HEK293 (cell line): ENCODE results near the gene C1orf35.

Experiments used
- MYNN ChIP-seq: fragments of 450-650 bp; formaldehyde crosslinking; IDR thresholded peaks from 2 replicates; pipeline ENCODE4 v1.5.1; 2016; ENCODE audit warnings: missing biosample characterization, missing genetic modification characterization, borderline replicate concordance
- ZBTB17 ChIP-seq: fragments of 450-650 bp; formaldehyde crosslinking; IDR thresholded peaks from 2 replicates; pipeline ENCODE4 v1.5.1; 2016; ENCODE audit warnings: missing biosample characterization, missing genetic modification characterization
- ZBTB8A ChIP-seq: fragments of 450-650 bp; formaldehyde crosslinking; IDR thresholded peaks from 2 replicates; pipeline ENCODE4 v1.5.1; 2016; ENCODE audit warnings: missing biosample characterization, missing genetic modification characterization
- ZNF121 ChIP-seq: fragments of 450-650 bp; formaldehyde crosslinking; IDR thresholded peaks from 2 replicates; pipeline ENCODE4 v1.5.1; 2016; ENCODE audit warnings: missing biosample characterization, missing genetic modification characterization
- ZNF221 ChIP-seq: fragments of 450-650 bp; formaldehyde crosslinking; IDR thresholded peaks from 2 replicates; pipeline ENCODE4 v1.5.1; 2017; ENCODE audit warnings: missing biosample characterization, missing genetic modification characterization, borderline replicate concordance
- ZNF391 ChIP-seq: fragments of 450-650 bp; formaldehyde crosslinking; IDR thresholded peaks from 2 replicates; pipeline ENCODE4 v1.5.1; 2016; ENCODE audit warnings: low read depth, missing biosample characterization, missing genetic modification characterization, borderline replicate concordance
- ZNF585B ChIP-seq: fragments of 450-650 bp; formaldehyde crosslinking; IDR thresholded peaks from 2 replicates; pipeline ENCODE4 v1.5.1; 2016; ENCODE audit warnings: missing biosample characterization, missing genetic modification characterization
- ZNF830 ChIP-seq: fragments of 450-650 bp; IDR thresholded peaks from 2 replicates; pipeline ENCODE4 v1.5.0; 2018; ENCODE audit warnings: missing biosample characterization, missing genetic modification characterization, low read depth, mild to moderate bottlenecking, moderate library complexity
- TF ChIP-seq, protein P1 (sequence below): fragments of 450-650 bp; formaldehyde crosslinking; IDR thresholded peaks from 2 replicates; pipeline ENCODE4 v1.5.1; 2016; ENCODE audit warnings: missing biosample characterization, missing genetic modification characterization
- TF ChIP-seq, protein P2 (sequence below): fragments of 450-650 bp; formaldehyde crosslinking; IDR thresholded peaks from 2 replicates; pipeline ENCODE4 v1.5.1; 2016; ENCODE audit warnings: missing biosample characterization, missing genetic modification characterization

DNA sequence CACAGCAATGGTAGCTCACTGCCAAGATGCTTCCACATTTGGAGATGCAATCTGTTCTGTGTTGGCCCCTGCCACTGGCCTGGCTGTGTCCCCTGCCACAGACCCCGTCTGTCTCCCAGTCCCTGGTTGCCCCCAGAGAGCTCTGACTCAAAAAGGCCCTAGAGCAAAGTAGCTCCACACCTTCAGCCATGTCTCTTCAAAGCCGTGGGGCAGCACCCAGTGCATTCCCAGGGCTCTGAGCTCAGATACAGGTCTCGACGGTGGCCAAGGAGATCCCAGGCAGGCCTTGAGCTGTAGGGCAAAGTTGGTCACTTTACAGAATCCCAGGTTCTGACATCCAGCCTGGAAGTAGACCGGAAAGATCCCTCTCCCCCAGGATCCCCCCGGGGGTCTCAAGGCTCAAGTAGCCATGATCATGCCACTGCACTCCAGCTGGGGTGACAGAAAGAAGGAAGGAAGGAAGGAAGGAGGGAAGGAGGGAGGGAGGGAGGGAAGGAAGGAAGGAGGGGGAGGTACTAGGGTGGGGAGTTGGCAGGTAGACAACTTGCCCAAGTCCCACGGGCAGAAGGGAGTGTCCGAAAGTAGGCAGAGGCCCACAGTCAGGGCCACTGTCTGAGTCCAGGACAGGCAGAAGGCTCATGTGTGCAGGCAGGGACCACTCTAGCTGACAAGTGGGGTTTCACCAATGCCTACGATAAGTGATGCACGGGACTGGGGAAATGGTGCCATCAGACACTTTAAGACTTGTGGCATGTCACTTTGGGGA lies 25.4 kb downstream of the C1orf35 start:
- TF ChIP-seq ZNF221 (tag by site-specific recombination) (no peak), ZNF391 (tag by site-specific recombination) (no peak), MYNN (tag by site-specific recombination) (no peak), ZBTB17 (tag by site-specific recombination) (no peak), ZNF585B (tag by site-specific recombination) (no peak), ZBTB8A (no peak), ZNF830 (no peak), ZNF121 (tag by site-specific recombination) (no peak)
- TF ChIP-seq, protein P1, sequence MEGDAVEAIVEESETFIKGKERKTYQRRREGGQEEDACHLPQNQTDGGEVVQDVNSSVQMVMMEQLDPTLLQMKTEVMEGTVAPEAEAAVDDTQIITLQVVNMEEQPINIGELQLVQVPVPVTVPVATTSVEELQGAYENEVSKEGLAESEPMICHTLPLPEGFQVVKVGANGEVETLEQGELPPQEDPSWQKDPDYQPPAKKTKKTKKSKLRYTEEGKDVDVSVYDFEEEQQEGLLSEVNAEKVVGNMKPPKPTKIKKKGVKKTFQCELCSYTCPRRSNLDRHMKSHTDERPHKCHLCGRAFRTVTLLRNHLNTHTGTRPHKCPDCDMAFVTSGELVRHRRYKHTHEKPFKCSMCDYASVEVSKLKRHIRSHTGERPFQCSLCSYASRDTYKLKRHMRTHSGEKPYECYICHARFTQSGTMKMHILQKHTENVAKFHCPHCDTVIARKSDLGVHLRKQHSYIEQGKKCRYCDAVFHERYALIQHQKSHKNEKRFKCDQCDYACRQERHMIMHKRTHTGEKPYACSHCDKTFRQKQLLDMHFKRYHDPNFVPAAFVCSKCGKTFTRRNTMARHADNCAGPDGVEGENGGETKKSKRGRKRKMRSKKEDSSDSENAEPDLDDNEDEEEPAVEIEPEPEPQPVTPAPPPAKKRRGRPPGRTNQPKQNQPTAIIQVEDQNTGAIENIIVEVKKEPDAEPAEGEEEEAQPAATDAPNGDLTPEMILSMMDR (tag by site-specific recombination) = no peak
- TF ChIP-seq, protein P2, sequence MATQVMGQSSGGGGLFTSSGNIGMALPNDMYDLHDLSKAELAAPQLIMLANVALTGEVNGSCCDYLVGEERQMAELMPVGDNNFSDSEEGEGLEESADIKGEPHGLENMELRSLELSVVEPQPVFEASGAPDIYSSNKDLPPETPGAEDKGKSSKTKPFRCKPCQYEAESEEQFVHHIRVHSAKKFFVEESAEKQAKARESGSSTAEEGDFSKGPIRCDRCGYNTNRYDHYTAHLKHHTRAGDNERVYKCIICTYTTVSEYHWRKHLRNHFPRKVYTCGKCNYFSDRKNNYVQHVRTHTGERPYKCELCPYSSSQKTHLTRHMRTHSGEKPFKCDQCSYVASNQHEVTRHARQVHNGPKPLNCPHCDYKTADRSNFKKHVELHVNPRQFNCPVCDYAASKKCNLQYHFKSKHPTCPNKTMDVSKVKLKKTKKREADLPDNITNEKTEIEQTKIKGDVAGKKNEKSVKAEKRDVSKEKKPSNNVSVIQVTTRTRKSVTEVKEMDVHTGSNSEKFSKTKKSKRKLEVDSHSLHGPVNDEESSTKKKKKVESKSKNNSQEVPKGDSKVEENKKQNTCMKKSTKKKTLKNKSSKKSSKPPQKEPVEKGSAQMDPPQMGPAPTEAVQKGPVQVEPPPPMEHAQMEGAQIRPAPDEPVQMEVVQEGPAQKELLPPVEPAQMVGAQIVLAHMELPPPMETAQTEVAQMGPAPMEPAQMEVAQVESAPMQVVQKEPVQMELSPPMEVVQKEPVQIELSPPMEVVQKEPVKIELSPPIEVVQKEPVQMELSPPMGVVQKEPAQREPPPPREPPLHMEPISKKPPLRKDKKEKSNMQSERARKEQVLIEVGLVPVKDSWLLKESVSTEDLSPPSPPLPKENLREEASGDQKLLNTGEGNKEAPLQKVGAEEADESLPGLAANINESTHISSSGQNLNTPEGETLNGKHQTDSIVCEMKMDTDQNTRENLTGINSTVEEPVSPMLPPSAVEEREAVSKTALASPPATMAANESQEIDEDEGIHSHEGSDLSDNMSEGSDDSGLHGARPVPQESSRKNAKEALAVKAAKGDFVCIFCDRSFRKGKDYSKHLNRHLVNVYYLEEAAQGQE (tag by site-specific recombination) = no peak
